Endodermal cell (in vitro differentiated cells): ENCODE measurements around the gene SDK1. TPM values are rescaled to one million over a fixed set of nuclear protein-coding genes. Genes with fewer than 3 reads are reported as not detected.

Source experiments
- DNase-seq: peaks from one replicate; pipeline ENCODE4 v3.0.0-alpha.2; 2017
- H3K27ac ChIP-seq: 2 replicates; pipeline ENCODE4 v1.5.1; 2013; ENCODE audit warnings: mild to moderate bottlenecking, low read depth, low read length, moderate library complexity
- H3K27me3 ChIP-seq: 2 replicates; pipeline ENCODE4 v1.6.1; 2013; ENCODE audit warnings: mild to moderate bottlenecking, low read length, moderate library complexity; ENCODE audit not compliant: insufficient read depth, control insufficient read depth, poor library complexity, severe bottlenecking
- H3K36me3 ChIP-seq: 2 replicates; pipeline ENCODE4 v1.7.0; 2013; ENCODE audit warnings: mild to moderate bottlenecking, low read length, moderate library complexity; ENCODE audit not compliant: control insufficient read depth, insufficient read depth
- H3K4me1 ChIP-seq: one replicate; pipeline ENCODE4 v1.7.0; 2013; ENCODE audit warnings: low read length; ENCODE audit not compliant: control insufficient read depth, insufficient read depth
- H3K4me3 ChIP-seq: 2 replicates; pipeline ENCODE4 v1.5.1; 2013; ENCODE audit warnings: mild to moderate bottlenecking, low read length, moderate library complexity
- H3K9ac ChIP-seq: 2 replicates; pipeline ENCODE4 v1.6.1; 2013; ENCODE audit warnings: mild to moderate bottlenecking, low read length, moderate library complexity; ENCODE audit not compliant: poor library complexity, severe bottlenecking; ENCODE audit errors: extremely low read depth
- H3K9me3 ChIP-seq: 2 replicates; pipeline ENCODE4 v1.6.1; 2013; ENCODE audit warnings: mild to moderate bottlenecking, low read length, moderate library complexity; ENCODE audit not compliant: control insufficient read depth
- H3K27ac Mint-ChIP-seq: 2 replicates; pipeline ENCODE4 v1.8.0; 2020; ENCODE audit warnings: mixed read lengths
- H3K27me3 Mint-ChIP-seq: 2 replicates; pipeline ENCODE4 v1.8.0; 2021; ENCODE audit warnings: mild to moderate bottlenecking, mixed read lengths; ENCODE audit not compliant: insufficient read depth
- H3K36me3 Mint-ChIP-seq: 2 replicates; pipeline ENCODE4 v1.8.0; 2020; ENCODE audit warnings: low read depth, mixed read lengths
- H3K4me1 Mint-ChIP-seq: 2 replicates; pipeline ENCODE4 v1.8.0; 2020; ENCODE audit warnings: mixed read lengths
- H3K4me3 Mint-ChIP-seq: 2 replicates; pipeline ENCODE4 v1.8.0; 2020; ENCODE audit warnings: mild to moderate bottlenecking, moderate library complexity, mixed read lengths
- H3K9me3 Mint-ChIP-seq: 2 replicates; pipeline ENCODE4 v1.8.0; 2020; ENCODE audit warnings: mild to moderate bottlenecking, mixed read lengths
- CTCF ChIP-seq: fragments of 200-600 bp; sonication (generic); conservative IDR thresholded peaks from 2 replicates; pipeline ENCODE4 v1.5.0; 2021; ENCODE audit warnings: antibody characterized with exemption, mild to moderate bottlenecking
- WGBS, 2 experiments: methylation state at CpG; one replicate each; pipeline versions ENCODE4 v1.1.5 to v1.1.7; 2013; ENCODE audit warnings: missing lambda C conversion rate in 2 of 2, mixed read lengths in 1 of 2; ENCODE audit not compliant: insufficient coverage in 1 of 2, insufficient read length in 1 of 2; 5-methylcytosine and 5-hydroxymethylcytosine counted together
- total RNA-seq, 2 donors: library from RNA; stranded (reverse); fragmentation: NEBNext Ultra II Directional in 1 of 2; extraction: Animal tissue kit (Norgen Biotek cat#: 25700) in 1 of 2; gene quantifications; 2 replicates in 1 of 2; 3 replicates in 1 of 2; pipeline ENCODE4 v1.2.1, GENCODE V29; 2021

Gene SDK1
- total RNA-seq, 2 donors from 2014 or later = 22.7 to 23.1 TPM

- H3K4me1 Mint-ChIP-seq = no peaks in the 10 kb centered on the region
- Histone ChIP-seq H3K27ac (no peak overlapping the region), H3K36me3 (no peaks in the 10 kb centered on the region), H3K4me3 (no peak overlapping the region), H3K9me3 (peaks cover 12% of the 10 kb centered on the region), H3K9ac (no peak overlapping the region), H3K4me1 (no peaks in the 10 kb centered on the region), H3K27me3 (no peaks in the 10 kb centered on the region)
- TF ChIP-seq CTCF = no peak
- peaks cover 46% of the 10 kb centered on the region for H3K9me3 Mint-ChIP-seq
- H3K27me3 Mint-ChIP-seq = no peaks in the 10 kb centered on the region
- DNase-seq = peak; percentile 27
- H3K4me3 Mint-ChIP-seq = no peak overlapping the region
- no peak overlapping the region for H3K27ac Mint-ChIP-seq
- 95 to 99% methylated on average over 21 of the region's 21 CpGs for WGBS, 2 experiments
- peaks cover 59% of the 10 kb centered on the region for H3K36me3 Mint-ChIP-seq
Measured at GRCh38 chr7:4017081-4017480, 716.0 kb downstream of the SDK1 start.

- Histone ChIP-seq H3K27ac (no peak overlapping the region), H3K4me3 (no peak overlapping the region), H3K9me3 (peaks cover 12% of the 10 kb centered on the region), H3K9ac (no peak overlapping the region), H3K27me3 (no peaks in the 10 kb centered on the region), H3K4me1 (no peaks in the 10 kb centered on the region), H3K36me3 (no peaks in the 10 kb centered on the region)
- 95 to 97% methylated on average over 9 of the region's 9 CpGs for WGBS, 2 experiments
- no peaks in the 10 kb centered on the region for H3K27me3 Mint-ChIP-seq
- H3K9me3 Mint-ChIP-seq = peaks cover 46% of the 10 kb centered on the region
- no peaks in the 10 kb centered on the region for H3K4me1 Mint-ChIP-seq
- peaks cover 57% of the 10 kb centered on the region for H3K36me3 Mint-ChIP-seq
- no peak overlapping the region for H3K27ac Mint-ChIP-seq
- no peak for TF ChIP-seq CTCF
- no peak overlapping the region for H3K4me3 Mint-ChIP-seq
- DNase-seq = peak; percentile 14
Measured at GRCh38 chr7:4017785-4018184, 716.7 kb downstream of the SDK1 start.

GRCh38 chr7:4018601-4019316, 717.7 kb downstream of the SDK1 start:
- Histone ChIP-seq H3K4me1 (no peaks in the 10 kb centered on the region), H3K27ac (no peak overlapping the region), H3K9ac (no peak overlapping the region), H3K36me3 (no peaks in the 10 kb centered on the region), H3K27me3 (no peaks in the 10 kb centered on the region), H3K9me3 (peaks cover 12% of the 10 kb centered on the region), H3K4me3 (no peak overlapping the region)
- peaks cover 57% of the 10 kb centered on the region for H3K36me3 Mint-ChIP-seq
- no peak overlapping the region for H3K27ac Mint-ChIP-seq
- H3K9me3 Mint-ChIP-seq = peaks cover 46% of the 10 kb centered on the region
- no peaks in the 10 kb centered on the region for H3K4me1 Mint-ChIP-seq
- H3K4me3 Mint-ChIP-seq = no peak overlapping the region
- 76 to 90% methylated on average over 6 to 7 of the region's 7 CpGs for WGBS, 2 experiments
- peak; percentile 6 for DNase-seq
- no peaks in the 10 kb centered on the region for H3K27me3 Mint-ChIP-seq
- no peak for TF ChIP-seq CTCF
